ENCODE measurements around the gene CRYGB. TPM values are rescaled to one million over a fixed set of nuclear protein-coding genes. Genes with fewer than 3 reads are reported as not detected.

Gene CRYGB
- polyA plus RNA-seq, 3 donors = not detected

GRCh38 chr2:208150094-208150493 lies 4.1 kb upstream of the CRYGB start:
- H3K27me3 ChIP-seq (ENCODE audit: control insufficient read depth in 2 of 2, insufficient read depth in 2 of 2, low read length in 2 of 2) = no peaks in the 10 kb centered on the region
- H3K4me2 ChIP-seq (replicated peaks; ENCODE audit: extremely low read depth, low read length, poor library complexity, severe bottlenecking) = no peak overlapping the region
- peaks cover 0 to 1% (median 0%) of the 10 kb centered on the region in 3 donors for H3K27me3 Mint-ChIP-seq (ENCODE audit: low read depth in 3 of 3)
- peaks cover 10 to 20% (median 15%) of the 10 kb centered on the region in 7 donors for H3K9me3 Mint-ChIP-seq
- no peaks in the 10 kb centered on the region for H3K36me3 Mint-ChIP-seq
- H3K4me1 Mint-ChIP-seq = peaks cover 5% of the 10 kb centered on the region
- no peak overlapping the region for H2AFZ ChIP-seq (ENCODE audit: insufficient read depth, low read depth, low read length, poor library complexity, severe bottlenecking)
- no peaks in the 10 kb centered on the region for H4K20me1 ChIP-seq (ENCODE audit: insufficient read depth, low read length)
- H3K9ac ChIP-seq (ENCODE audit: insufficient read depth, low read length, poor library complexity, severe bottlenecking) = no peak overlapping the region
- no peak overlapping the region for H3K27ac Mint-ChIP-seq
- H3K79me2 ChIP-seq (ENCODE audit: insufficient read depth, low read length) = no peaks in the 10 kb centered on the region
- no peaks in the 10 kb centered on the region for H3K36me3 ChIP-seq (replicated peaks in 1 of 2; ENCODE audit: control insufficient read depth in 1 of 2, insufficient read depth in 2 of 2, low read length in 2 of 2)
- H3K4me1 ChIP-seq (ENCODE audit: control insufficient read depth in 1 of 2, insufficient read depth in 2 of 2, low read length in 2 of 2) = no peaks in the 10 kb centered on the region
- no peak for TF ChIP-seq CTCF (IDR thresholded peaks at IDR 0.05)
- intact Hi-C loops (cut with micrococcal nuclease) = no loop called here
- H3K27ac ChIP-seq (ENCODE audit: low read depth in 1 of 2, low read length in 2 of 2) = no peak overlapping the region
- no peak for DNase-seq
- H3K9me3 ChIP-seq (replicated peaks in 1 of 2; ENCODE audit: control insufficient read depth in 1 of 2, insufficient read depth in 1 of 2, low read length in 2 of 2) = peaks cover 0 to 4% of the 10 kb centered on the region in 2 donors
- H3K4me3 ChIP-seq (replicated peaks in 1 of 3; ENCODE audit: low read depth in 2 of 3, low read length in 3 of 3) = no peak overlapping the region
- H3K4me3 Mint-ChIP-seq = no peak overlapping the region

- H3K9me3 ChIP-seq (replicated peaks in 1 of 2; ENCODE audit: control insufficient read depth in 1 of 2, insufficient read depth in 1 of 2, low read length in 2 of 2) = peaks cover 0 to 4% of the 10 kb centered on the region in 2 donors
- H3K27ac ChIP-seq (ENCODE audit: low read depth in 1 of 2, low read length in 2 of 2) = no peak overlapping the region
- no peak for TF ChIP-seq CTCF (IDR thresholded peaks at IDR 0.05)
- DNase-seq = no peak
- no peaks in the 10 kb centered on the region for H3K4me1 ChIP-seq (ENCODE audit: control insufficient read depth in 1 of 2, insufficient read depth in 2 of 2, low read length in 2 of 2)
- no peaks in the 10 kb centered on the region for H3K79me2 ChIP-seq (ENCODE audit: insufficient read depth, low read length)
- H3K4me1 Mint-ChIP-seq = peaks cover 5% of the 10 kb centered on the region
- no peaks in the 10 kb centered on the region for H3K36me3 ChIP-seq (replicated peaks in 1 of 2; ENCODE audit: control insufficient read depth in 1 of 2, insufficient read depth in 2 of 2, low read length in 2 of 2)
- intact Hi-C loops (cut with micrococcal nuclease) = no loop called here
- H3K4me3 Mint-ChIP-seq = no peak overlapping the region
- no peak overlapping the region for H3K9ac ChIP-seq (ENCODE audit: insufficient read depth, low read length, poor library complexity, severe bottlenecking)
- no CpG with 5 or more reads among the region's 2 CpGs for WGBS (ENCODE audit: insufficient coverage)
- H3K9me3 Mint-ChIP-seq = peaks cover 10 to 22% (median 15%) of the 10 kb centered on the region in 7 donors
- H3K4me2 ChIP-seq (replicated peaks; ENCODE audit: extremely low read depth, low read length, poor library complexity, severe bottlenecking) = no peak overlapping the region
- H3K4me3 ChIP-seq (replicated peaks in 1 of 3; ENCODE audit: low read depth in 2 of 3, low read length in 3 of 3) = no peak overlapping the region
- H3K27me3 Mint-ChIP-seq (ENCODE audit: low read depth in 3 of 3) = peaks cover 0 to 1% (median 0%) of the 10 kb centered on the region in 3 donors
- no peaks in the 10 kb centered on the region for H4K20me1 ChIP-seq (ENCODE audit: insufficient read depth, low read length)
- H3K36me3 Mint-ChIP-seq = no peaks in the 10 kb centered on the region
- no peak overlapping the region for H3K27ac Mint-ChIP-seq
- H2AFZ ChIP-seq (ENCODE audit: insufficient read depth, low read depth, low read length, poor library complexity, severe bottlenecking) = no peak overlapping the region
- no peaks in the 10 kb centered on the region for H3K27me3 ChIP-seq (ENCODE audit: control insufficient read depth in 2 of 2, insufficient read depth in 2 of 2, low read length in 2 of 2)
Measured at GRCh38 chr2:208148803-208149202, 2.8 kb upstream of the CRYGB start.

Measured in CD14-positive monocyte (primary cell).